ENCODE data around the gene FBXO31.

The FBXO31 gene

DNA sequence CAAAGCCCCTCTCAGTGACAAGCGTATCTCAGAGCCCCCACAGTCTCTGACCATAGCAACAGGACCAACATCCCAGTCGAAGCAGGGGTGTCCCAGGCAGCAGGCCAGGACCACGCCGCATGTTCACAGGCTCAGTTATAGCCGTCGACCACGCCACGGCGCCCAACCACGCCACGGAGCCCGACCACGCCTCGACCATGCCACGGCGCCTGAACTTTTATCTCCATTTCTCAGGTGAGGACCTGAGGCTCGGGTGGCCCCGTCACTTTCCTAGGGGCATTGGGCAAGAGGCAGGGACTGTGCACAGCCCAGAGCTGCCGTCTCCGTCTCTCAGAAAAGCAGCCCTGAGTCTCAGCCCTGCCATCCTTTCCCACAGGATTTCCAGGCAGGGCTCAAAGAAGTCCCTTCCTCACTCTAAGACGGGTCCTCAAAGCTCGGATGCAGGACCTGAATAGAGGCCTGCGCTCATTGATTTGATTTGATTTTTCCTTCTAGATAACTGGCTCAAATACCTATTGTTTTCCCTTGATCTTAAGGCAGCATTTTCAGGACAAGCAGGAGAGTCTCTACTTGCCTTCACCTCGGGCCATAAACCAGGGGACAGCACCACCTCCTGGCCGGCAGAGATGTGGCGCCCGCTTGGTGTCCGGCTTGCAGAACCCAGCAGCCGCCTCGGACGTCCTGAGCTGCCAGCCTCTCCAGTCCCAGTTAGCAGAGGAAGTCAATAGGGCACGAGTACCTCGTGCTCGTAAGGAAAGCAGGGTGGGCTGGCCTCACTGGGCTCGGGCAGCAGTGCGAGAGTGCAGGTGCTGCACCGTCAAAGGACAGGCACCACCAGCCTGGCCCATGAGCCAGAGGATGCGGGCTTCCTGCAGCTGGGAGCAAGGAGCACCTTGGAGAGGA is 105.1 kb downstream of the FBXO31 start:
- peak; percentile 94 for DNase-seq (ENCODE audit: low spot score)

Measured in GM03348 (cell line).